ENCODE results near the gene BTBD2. TPM values are rescaled to one million over a fixed set of nuclear protein-coding genes. Genes with fewer than 3 reads are reported as not detected.

The BTBD2 gene
- total and polyA plus RNA-seq, 2 donors = 18.0 to 36.9 TPM

GRCh38 chr19:1985588-1986356 is 29.7 kb downstream of the BTBD2 start:
- no peak overlapping the region for H3K4me3 ChIP-seq (ENCODE audit: low read length in 2 of 2)

GRCh38 chr19:1984357-1984756 is 31.2 kb downstream of the BTBD2 start:
- Histone ChIP-seq H3K9me3 (ENCODE audit: control insufficient read depth in 2 of 2, insufficient read depth in 1 of 2, low read length in 1 of 2) (no peaks in the 10 kb centered on the region), H3K27ac (ENCODE audit: low read depth in 1 of 2, low read length in 1 of 2) (no peak overlapping the region), H3K36me3 (ENCODE audit: control insufficient read depth in 2 of 2, insufficient read depth in 2 of 2, low read length in 1 of 2) (peaks cover 81 to 85% of the 10 kb centered on the region in 2 donors), H3K4me3 (ENCODE audit: low read length in 2 of 2) (no peak overlapping the region), H3K4me1 (ENCODE audit: control insufficient read depth in 2 of 2, insufficient read depth in 2 of 2, low read length in 2 of 2) (peaks cover 0 to 3% of the 10 kb centered on the region in 2 donors), H3K27me3 (ENCODE audit: control insufficient read depth in 2 of 2, insufficient read depth in 1 of 2, low read length in 1 of 2) (no peaks in the 10 kb centered on the region)
- no peak for DNase-seq (ENCODE audit: low read depth in 6 of 9, low spot score in 9 of 9)
- 98% methylated on average over 10 of the region's 10 CpGs for WGBS

More at GRCh38 chr19:1985588-1986356, 29.7 kb downstream of the BTBD2 start:
- Histone ChIP-seq H3K36me3 (ENCODE audit: control insufficient read depth in 2 of 2, insufficient read depth in 2 of 2, low read length in 1 of 2) (peaks cover 81 to 85% of the 10 kb centered on the region in 2 donors), H3K4me1 (ENCODE audit: control insufficient read depth in 2 of 2, insufficient read depth in 2 of 2, low read length in 2 of 2) (no peaks in the 10 kb centered on the region), H3K27me3 (ENCODE audit: control insufficient read depth in 2 of 2, insufficient read depth in 1 of 2, low read length in 1 of 2) (no peaks in the 10 kb centered on the region), H3K27ac (ENCODE audit: low read depth in 1 of 2, low read length in 1 of 2) (no peak overlapping the region), H3K9me3 (ENCODE audit: control insufficient read depth in 2 of 2, insufficient read depth in 1 of 2, low read length in 1 of 2) (no peaks in the 10 kb centered on the region)
- DNase-seq (ENCODE audit: low read depth in 6 of 9, low spot score in 9 of 9) = no peak
- WGBS = 98% methylated on average over 44 of the region's 44 CpGs

GRCh38 chr19:1981253-1981652 is 34.3 kb downstream of the BTBD2 start:
- Histone ChIP-seq H3K27me3 (ENCODE audit: control insufficient read depth in 2 of 2, insufficient read depth in 1 of 2, low read length in 1 of 2) (no peaks in the 10 kb centered on the region), H3K9me3 (ENCODE audit: control insufficient read depth in 2 of 2, insufficient read depth in 1 of 2, low read length in 1 of 2) (no peaks in the 10 kb centered on the region), H3K27ac (ENCODE audit: low read depth in 1 of 2, low read length in 1 of 2) (no peak overlapping the region), H3K4me1 (ENCODE audit: control insufficient read depth in 2 of 2, insufficient read depth in 2 of 2, low read length in 2 of 2) (peaks cover 0 to 3% of the 10 kb centered on the region in 2 donors), H3K36me3 (ENCODE audit: control insufficient read depth in 2 of 2, insufficient read depth in 2 of 2, low read length in 1 of 2) (peaks cover 70 to 71% of the 10 kb centered on the region in 2 donors), H3K4me3 (ENCODE audit: low read length in 2 of 2) (no peak overlapping the region)
- WGBS = 92% methylated on average over 20 of the region's 20 CpGs
- DNase-seq (ENCODE audit: low read depth in 6 of 9, low spot score in 9 of 9) = no peak

- peaks cover 0 to 3% of the 10 kb centered on the region in 2 donors for H3K4me1 ChIP-seq (ENCODE audit: control insufficient read depth in 2 of 2, insufficient read depth in 2 of 2, low read length in 2 of 2)
- no peaks in the 10 kb centered on the region for H3K27me3 ChIP-seq (ENCODE audit: control insufficient read depth in 2 of 2, insufficient read depth in 1 of 2, low read length in 1 of 2)
- no peak overlapping the region for H3K4me3 ChIP-seq (ENCODE audit: low read length in 2 of 2)
- peaks cover 65 to 71% of the 10 kb centered on the region in 2 donors for H3K36me3 ChIP-seq (ENCODE audit: control insufficient read depth in 2 of 2, insufficient read depth in 2 of 2, low read length in 1 of 2)
- no peak overlapping the region for H3K27ac ChIP-seq (ENCODE audit: low read depth in 1 of 2, low read length in 1 of 2)
- H3K9me3 ChIP-seq (ENCODE audit: control insufficient read depth in 2 of 2, insufficient read depth in 1 of 2, low read length in 1 of 2) = no peaks in the 10 kb centered on the region
- DNase-seq (ENCODE audit: low read depth in 6 of 9, low spot score in 9 of 9) = no peak
- 98% methylated on average over 31 of the region's 31 CpGs for WGBS
These were observed 34.7 kb downstream of the BTBD2 start for GRCh38 chr19:1980809-1981181.

GRCh38 chr19:1980091-1980808 is 35.3 kb downstream of the BTBD2 start:
- DNase-seq (ENCODE audit: low read depth in 6 of 9, low spot score in 9 of 9) = no peak
- peaks cover 63 to 71% of the 10 kb centered on the region in 2 donors for H3K36me3 ChIP-seq (ENCODE audit: control insufficient read depth in 2 of 2, insufficient read depth in 2 of 2, low read length in 1 of 2)
- no peaks in the 10 kb centered on the region for H3K9me3 ChIP-seq (ENCODE audit: control insufficient read depth in 2 of 2, insufficient read depth in 1 of 2, low read length in 1 of 2)
- no peak overlapping the region for H3K27ac ChIP-seq (ENCODE audit: low read depth in 1 of 2, low read length in 1 of 2)
- H3K4me3 ChIP-seq (ENCODE audit: low read length in 2 of 2) = no peak overlapping the region
- H3K4me1 ChIP-seq (ENCODE audit: control insufficient read depth in 2 of 2, insufficient read depth in 2 of 2, low read length in 2 of 2) = peaks cover 0 to 3% of the 10 kb centered on the region in 2 donors
- WGBS = 97% methylated on average over 35 of the region's 35 CpGs
- no peaks in the 10 kb centered on the region for H3K27me3 ChIP-seq (ENCODE audit: control insufficient read depth in 2 of 2, insufficient read depth in 1 of 2, low read length in 1 of 2)

GRCh38 chr19:1979642-1980041 is 35.9 kb downstream of the BTBD2 start:
- no peak for DNase-seq (ENCODE audit: low read depth in 6 of 9, low spot score in 9 of 9)
- Histone ChIP-seq H3K9me3 (ENCODE audit: control insufficient read depth in 2 of 2, insufficient read depth in 1 of 2, low read length in 1 of 2) (no peaks in the 10 kb centered on the region), H3K27me3 (ENCODE audit: control insufficient read depth in 2 of 2, insufficient read depth in 1 of 2, low read length in 1 of 2) (no peaks in the 10 kb centered on the region), H3K27ac (ENCODE audit: low read depth in 1 of 2, low read length in 1 of 2) (no peak overlapping the region), H3K36me3 (ENCODE audit: control insufficient read depth in 2 of 2, insufficient read depth in 2 of 2, low read length in 1 of 2) (peaks cover 63 to 71% of the 10 kb centered on the region in 2 donors), H3K4me3 (ENCODE audit: low read length in 2 of 2) (no peak overlapping the region), H3K4me1 (ENCODE audit: control insufficient read depth in 2 of 2, insufficient read depth in 2 of 2, low read length in 2 of 2) (peaks cover 0 to 5% of the 10 kb centered on the region in 2 donors)
- 97% methylated on average over 28 of the region's 28 CpGs for WGBS

GRCh38 chr19:1979017-1979416 is 36.5 kb downstream of the BTBD2 start:
- H3K4me1 ChIP-seq (ENCODE audit: control insufficient read depth in 2 of 2, insufficient read depth in 2 of 2, low read length in 2 of 2) = peaks cover 0 to 5% of the 10 kb centered on the region in 2 donors
- no peaks in the 10 kb centered on the region for H3K9me3 ChIP-seq (ENCODE audit: control insufficient read depth in 2 of 2, insufficient read depth in 1 of 2, low read length in 1 of 2)
- H3K4me3 ChIP-seq (ENCODE audit: low read length in 2 of 2) = no peak overlapping the region
- H3K27ac ChIP-seq (ENCODE audit: low read depth in 1 of 2, low read length in 1 of 2) = no peak overlapping the region
- no peaks in the 10 kb centered on the region for H3K27me3 ChIP-seq (ENCODE audit: control insufficient read depth in 2 of 2, insufficient read depth in 1 of 2, low read length in 1 of 2)
- no peak for DNase-seq (ENCODE audit: low read depth in 6 of 9, low spot score in 9 of 9)
- peaks cover 64 to 71% of the 10 kb centered on the region in 2 donors for H3K36me3 ChIP-seq (ENCODE audit: control insufficient read depth in 2 of 2, insufficient read depth in 2 of 2, low read length in 1 of 2)
- 98% methylated on average over 43 of the region's 43 CpGs for WGBS

GRCh38 chr19:1978346-1978894 is 37.1 kb downstream of the BTBD2 start:
- no peaks in the 10 kb centered on the region for H3K9me3 ChIP-seq (ENCODE audit: control insufficient read depth in 2 of 2, insufficient read depth in 1 of 2, low read length in 1 of 2)
- no peak for DNase-seq (ENCODE audit: low read depth in 6 of 9, low spot score in 9 of 9)
- peaks cover 0 to 5% of the 10 kb centered on the region in 2 donors for H3K4me1 ChIP-seq (ENCODE audit: control insufficient read depth in 2 of 2, insufficient read depth in 2 of 2, low read length in 2 of 2)
- 98% methylated on average over 51 of the region's 51 CpGs for WGBS
- peaks cover 62 to 72% of the 10 kb centered on the region in 2 donors for H3K36me3 ChIP-seq (ENCODE audit: control insufficient read depth in 2 of 2, insufficient read depth in 2 of 2, low read length in 1 of 2)
- H3K4me3 ChIP-seq (ENCODE audit: low read length in 2 of 2) = no peak overlapping the region
- H3K27me3 ChIP-seq (ENCODE audit: control insufficient read depth in 2 of 2, insufficient read depth in 1 of 2, low read length in 1 of 2) = no peaks in the 10 kb centered on the region
- no peak overlapping the region for H3K27ac ChIP-seq (ENCODE audit: low read depth in 1 of 2, low read length in 1 of 2)

GRCh38 chr19:1977120-1977519 is 38.4 kb downstream of the BTBD2 start:
- Histone ChIP-seq H3K9me3 (ENCODE audit: control insufficient read depth in 2 of 2, insufficient read depth in 1 of 2, low read length in 1 of 2) (no peaks in the 10 kb centered on the region), H3K36me3 (ENCODE audit: control insufficient read depth in 2 of 2, insufficient read depth in 2 of 2, low read length in 1 of 2) (peaks cover 58 to 68% of the 10 kb centered on the region in 2 donors), H3K27me3 (ENCODE audit: control insufficient read depth in 2 of 2, insufficient read depth in 1 of 2, low read length in 1 of 2) (no peaks in the 10 kb centered on the region), H3K4me3 (ENCODE audit: low read length in 2 of 2) (no peak overlapping the region), H3K27ac (ENCODE audit: low read depth in 1 of 2, low read length in 1 of 2) (no peak overlapping the region), H3K4me1 (ENCODE audit: control insufficient read depth in 2 of 2, insufficient read depth in 2 of 2, low read length in 2 of 2) (peaks cover 0 to 5% of the 10 kb centered on the region in 2 donors)
- DNase-seq (ENCODE audit: low read depth in 6 of 9, low spot score in 9 of 9) = no peak
- WGBS = 97% methylated on average over 15 of the region's 15 CpGs

Data from thymus (tissue), 11 donors.